Cardiac muscle cell (in vitro differentiated cells and primary cell): ENCODE data around the gene KNOP1. TPM values are rescaled to one million over a fixed set of nuclear protein-coding genes. Genes with fewer than 3 reads are reported as not detected.

Experiments used
- DNase-seq, 2 donors: peaks; one replicate each; pipeline versions ENCODE4 v3.0.0 to v3.0.0-alpha.2; 2010 to 2017; ENCODE audit warnings: low read depth in 1 of 2, low spot score in 1 of 2
- H3K27ac ChIP-seq: fragments of 200-600 bp; sonication (generic); 2 replicates; pipeline ENCODE4 v1.5.1; 2016
- H3K27me3 ChIP-seq: fragments of 200-600 bp; sonication (generic); 2 replicates; pipeline ENCODE4 v1.6.0; 2016; ENCODE audit warnings: control low read depth
- H3K36me3 ChIP-seq: fragments of 200-600 bp; sonication (generic); 2 replicates; pipeline ENCODE4 v1.5.1; 2016; ENCODE audit warnings: control low read depth
- H3K4me1 ChIP-seq: fragments of 200-600 bp; sonication (generic); 2 replicates; pipeline ENCODE4 v1.8.1; 2017; ENCODE audit warnings: low read depth, mild to moderate bottlenecking, mixed run types
- H3K4me3 ChIP-seq: fragments of 200-600 bp; sonication (generic); 2 replicates; pipeline ENCODE4 v1.5.1; 2016; ENCODE audit warnings: mild to moderate bottlenecking
- H3K9me3 ChIP-seq: fragments of 200-600 bp; sonication (generic); 2 replicates; pipeline ENCODE4 v1.5.1; 2017; ENCODE audit warnings: low read depth, mild to moderate bottlenecking, control low read depth
- CTCF ChIP-seq: IDR thresholded peaks from 2 replicates; pipeline ENCODE4 v1.5.1; 2012; ENCODE audit warnings: low read depth, mild to moderate bottlenecking, low read length
- polyA plus RNA-seq: library from polyadenylated mRNA; unstranded; fragments of >200 nt; fragmentation: Nextera tagmentation; extraction: Ambion mirVana; gene quantifications from 2 replicates; pipeline ENCODE4 v1.2.1, GENCODE V29; 2016
- total RNA-seq: library from RNA; depleted of rRNA; stranded (reverse); fragments of >200 nt; gene quantifications from 2 replicates; pipeline ENCODE4 v1.2.3, GENCODE V29; 2016

The KNOP1 gene
- total and polyA plus RNA-seq, 2 experiments from 2014 or later: 19.6 to 22.9 TPM

GRCh38 chr16:19735074-19735867 is 17.2 kb upstream of the KNOP1 start:
- Histone ChIP-seq H3K4me1 (no peaks in the 10 kb centered on the region), H3K9me3 (no peaks in the 10 kb centered on the region), H3K27ac (no peak overlapping the region), H3K36me3 (no peaks in the 10 kb centered on the region), H3K27me3 (no peaks in the 10 kb centered on the region), H3K4me3 (no peak overlapping the region)
- DNase-seq: no peak
- TF ChIP-seq CTCF: no peak

GRCh38 chr16:19733551-19733950 is 15.5 kb upstream of the KNOP1 start:
- no peak for DNase-seq
- no peak for TF ChIP-seq CTCF
- Histone ChIP-seq H3K27me3 (no peaks in the 10 kb centered on the region), H3K27ac (no peak overlapping the region), H3K9me3 (no peaks in the 10 kb centered on the region), H3K4me3 (no peak overlapping the region), H3K36me3 (no peaks in the 10 kb centered on the region), H3K4me1 (no peaks in the 10 kb centered on the region)

DNA sequence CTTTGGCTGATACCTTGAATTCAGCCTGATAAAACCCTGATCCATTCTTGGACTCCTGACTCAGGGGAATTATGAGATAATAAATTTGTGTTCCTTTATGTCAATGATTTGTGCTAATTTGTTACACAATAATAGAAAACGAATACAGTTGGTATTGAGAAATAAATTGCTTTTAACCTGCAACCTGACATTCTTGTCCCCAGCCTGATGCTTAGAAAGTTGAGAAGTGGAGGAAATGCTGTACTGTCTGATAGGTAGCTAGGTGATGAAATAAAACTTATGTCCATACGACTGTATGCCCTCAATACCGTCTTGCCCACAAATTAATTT is 10.6 kb upstream of the KNOP1 start:
- Histone ChIP-seq H3K27ac (no peak overlapping the region), H3K9me3 (no peaks in the 10 kb centered on the region), H3K4me3 (no peak overlapping the region), H3K27me3 (no peaks in the 10 kb centered on the region), H3K36me3 (no peaks in the 10 kb centered on the region), H3K4me1 (no peaks in the 10 kb centered on the region)
- TF ChIP-seq CTCF: no peak
- DNase-seq: no peak

DNA sequence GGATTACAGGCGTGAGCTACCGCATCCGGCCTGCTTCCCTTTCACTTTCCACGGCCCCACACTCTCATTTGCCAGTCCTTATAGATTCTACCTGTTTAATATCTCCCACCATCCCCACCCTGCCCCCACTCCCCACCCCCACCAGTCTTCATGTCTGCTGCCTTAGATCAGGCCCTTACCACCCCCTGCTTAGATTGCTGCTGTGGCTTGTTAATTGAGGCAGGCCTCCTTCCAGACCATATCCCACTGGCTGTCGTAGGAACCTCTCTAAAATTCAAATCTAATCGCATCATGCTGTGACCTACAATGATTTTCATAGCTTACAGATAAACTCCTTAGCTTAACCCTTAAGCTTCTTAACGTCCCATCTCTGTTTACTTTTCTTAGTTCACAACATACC is 5.0 kb upstream of the KNOP1 start:
- no peaks in the 10 kb centered on the region for H3K27me3 ChIP-seq
- H3K36me3 ChIP-seq: no peaks in the 10 kb centered on the region
- no peaks in the 10 kb centered on the region for H3K9me3 ChIP-seq
- no peak overlapping the region for H3K4me3 ChIP-seq
- no peak overlapping the region for H3K27ac ChIP-seq
- TF ChIP-seq CTCF: no peak
- DNase-seq: no peak
- no peaks in the 10 kb centered on the region for H3K4me1 ChIP-seq

GRCh38 chr16:19722269-19722952 is 4.4 kb upstream of the KNOP1 start:
- H3K27ac ChIP-seq: no peak overlapping the region
- no peak for DNase-seq
- no peaks in the 10 kb centered on the region for H3K27me3 ChIP-seq
- no peaks in the 10 kb centered on the region for H3K4me1 ChIP-seq
- H3K4me3 ChIP-seq: no peak overlapping the region
- H3K36me3 ChIP-seq: no peaks in the 10 kb centered on the region
- H3K9me3 ChIP-seq: no peaks in the 10 kb centered on the region
- no peak for TF ChIP-seq CTCF
